Muscle layer of duodenum (tissue), 2 donors: ENCODE results near the gene AKT2.

Experiments used
- H3K27ac ChIP-seq: one replicate; pipeline ENCODE4 v1.7.0; 2013; ENCODE audit warnings: mild to moderate bottlenecking, low read length
- H3K27me3 ChIP-seq: one replicate; pipeline ENCODE4 v1.7.0; 2013; ENCODE audit warnings: low read depth, mild to moderate bottlenecking, control low read depth, low read length
- H3K36me3 ChIP-seq, 2 donors: one replicate each; pipeline ENCODE4 v1.7.0; 2013; ENCODE audit warnings: low read length in 2 of 2, control low read depth in 1 of 2, mild to moderate bottlenecking in 1 of 2; ENCODE audit not compliant: insufficient read depth in 2 of 2, control insufficient read depth in 1 of 2
- H3K4me1 ChIP-seq, 2 donors: one replicate each; pipeline ENCODE4 v1.7.0; 2013; ENCODE audit warnings: low read length in 2 of 2, mild to moderate bottlenecking in 2 of 2, control low read depth in 1 of 2, moderate library complexity in 1 of 2; ENCODE audit not compliant: insufficient read depth in 2 of 2, control insufficient read depth in 1 of 2
- H3K4me3 ChIP-seq, 2 donors: one replicate each; pipeline ENCODE4 v1.7.0; 2013; ENCODE audit warnings: low read length in 2 of 2, low read depth in 1 of 2, mild to moderate bottlenecking in 1 of 2
- H3K9me3 ChIP-seq, 2 donors: one replicate each; pipeline ENCODE4 v1.7.0; 2013; ENCODE audit warnings: low read length in 2 of 2, control low read depth in 1 of 2, mild to moderate bottlenecking in 1 of 2; ENCODE audit not compliant: control insufficient read depth in 1 of 2
- donor health status: healthy.

AKT2 gene

GRCh38 chr19:40280608-40281221 is 4.4 kb downstream of the AKT2 start:
- Histone ChIP-seq H3K27me3 (no peaks in the 10 kb centered on the region), H3K4me3 (no peak overlapping the region), H3K36me3 (peaks cover 0 to 3% of the 10 kb centered on the region in 2 donors), H3K9me3 (no peaks in the 10 kb centered on the region), H3K4me1 (peaks cover 22 to 66% of the 10 kb centered on the region in 2 donors), H3K27ac (peak overlapping the region; percentile 31)

GRCh38 chr19:40279761-40280607 is 5.2 kb downstream of the AKT2 start:
- Histone ChIP-seq H3K4me1 (peaks cover 22 to 71% of the 10 kb centered on the region in 2 donors), H3K27me3 (no peaks in the 10 kb centered on the region), H3K9me3 (no peaks in the 10 kb centered on the region), H3K27ac (peak overlapping the region; percentile 69), H3K36me3 (no peaks in the 10 kb centered on the region), H3K4me3 (peak overlapping the region in 1 of 2 donors; percentile 41)

DNA sequence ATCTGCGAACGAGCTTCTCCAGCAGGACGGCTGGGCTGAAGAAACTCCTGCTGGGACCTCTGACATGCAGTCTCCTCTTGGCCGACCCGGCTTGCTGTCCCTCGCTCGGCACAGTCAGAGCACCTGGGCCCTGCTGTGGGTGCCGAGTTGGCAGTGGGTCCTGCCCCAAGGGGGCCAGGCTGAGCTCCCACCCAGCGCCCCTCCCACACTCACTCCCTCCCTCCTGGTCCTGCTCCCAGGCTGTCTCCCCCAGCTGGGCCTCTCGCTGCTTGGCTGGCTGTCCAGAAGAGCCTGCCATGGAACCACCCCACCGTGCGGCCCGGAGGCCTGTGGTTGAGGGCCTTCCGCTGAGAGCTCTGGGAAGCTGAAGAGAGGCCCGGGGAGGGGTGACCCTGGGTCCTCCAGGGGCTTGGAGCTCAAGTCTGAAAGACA is 6.0 kb downstream of the AKT2 start:
- no peaks in the 10 kb centered on the region for H3K9me3 ChIP-seq
- no peaks in the 10 kb centered on the region for H3K27me3 ChIP-seq
- peak overlapping the region in 1 of 2 donors; percentile 41 for H3K4me3 ChIP-seq
- peak overlapping the region; percentile 69 for H3K27ac ChIP-seq
- H3K36me3 ChIP-seq, result no peaks in the 10 kb centered on the region
- peaks cover 22 to 75% of the 10 kb centered on the region in 2 donors for H3K4me1 ChIP-seq

- Histone ChIP-seq H3K4me1 (peaks cover 23 to 75% of the 10 kb centered on the region in 2 donors), H3K9me3 (no peaks in the 10 kb centered on the region), H3K27me3 (no peaks in the 10 kb centered on the region), H3K4me3 (peak overlapping the region in 1 of 2 donors; percentile 41), H3K36me3 (no peaks in the 10 kb centered on the region), H3K27ac (no peak overlapping the region)
Measured at GRCh38 chr19:40278361-40279035, 6.6 kb downstream of the AKT2 start.

DNA sequence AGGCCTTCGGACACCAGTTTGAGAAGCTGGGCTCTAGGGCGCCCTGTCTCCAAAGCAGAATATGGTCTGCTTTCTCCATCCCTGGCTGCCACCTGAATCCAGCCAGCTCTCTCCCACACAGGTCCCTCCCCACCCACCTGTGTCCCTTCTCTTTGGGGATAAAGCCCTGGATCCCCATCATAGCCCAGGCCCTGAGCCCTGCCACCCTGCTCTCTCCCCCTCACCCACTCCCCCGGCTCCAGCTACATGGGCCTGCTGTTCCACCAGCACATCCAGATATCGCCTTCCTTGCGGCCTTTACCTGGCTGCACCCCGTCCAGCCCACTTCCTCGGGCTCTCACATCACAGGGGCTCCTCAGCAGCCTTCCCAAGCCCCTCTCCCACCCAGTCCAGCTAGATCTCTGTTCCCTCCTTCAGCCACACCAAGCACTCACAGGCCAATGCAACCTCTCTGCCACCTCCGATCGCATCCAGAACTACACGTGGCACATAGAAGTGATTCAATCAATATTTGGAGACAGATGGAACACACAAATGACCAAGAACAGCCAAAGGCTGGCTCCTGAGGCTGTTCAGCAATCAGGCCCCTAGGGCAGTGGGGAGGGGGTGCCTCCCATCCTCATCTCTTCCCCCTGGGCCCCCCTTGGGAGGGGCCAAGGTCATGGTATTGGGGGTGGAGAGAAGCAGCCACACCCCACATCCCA is 7.6 kb downstream of the AKT2 start:
- no peak overlapping the region for H3K27ac ChIP-seq

DNA sequence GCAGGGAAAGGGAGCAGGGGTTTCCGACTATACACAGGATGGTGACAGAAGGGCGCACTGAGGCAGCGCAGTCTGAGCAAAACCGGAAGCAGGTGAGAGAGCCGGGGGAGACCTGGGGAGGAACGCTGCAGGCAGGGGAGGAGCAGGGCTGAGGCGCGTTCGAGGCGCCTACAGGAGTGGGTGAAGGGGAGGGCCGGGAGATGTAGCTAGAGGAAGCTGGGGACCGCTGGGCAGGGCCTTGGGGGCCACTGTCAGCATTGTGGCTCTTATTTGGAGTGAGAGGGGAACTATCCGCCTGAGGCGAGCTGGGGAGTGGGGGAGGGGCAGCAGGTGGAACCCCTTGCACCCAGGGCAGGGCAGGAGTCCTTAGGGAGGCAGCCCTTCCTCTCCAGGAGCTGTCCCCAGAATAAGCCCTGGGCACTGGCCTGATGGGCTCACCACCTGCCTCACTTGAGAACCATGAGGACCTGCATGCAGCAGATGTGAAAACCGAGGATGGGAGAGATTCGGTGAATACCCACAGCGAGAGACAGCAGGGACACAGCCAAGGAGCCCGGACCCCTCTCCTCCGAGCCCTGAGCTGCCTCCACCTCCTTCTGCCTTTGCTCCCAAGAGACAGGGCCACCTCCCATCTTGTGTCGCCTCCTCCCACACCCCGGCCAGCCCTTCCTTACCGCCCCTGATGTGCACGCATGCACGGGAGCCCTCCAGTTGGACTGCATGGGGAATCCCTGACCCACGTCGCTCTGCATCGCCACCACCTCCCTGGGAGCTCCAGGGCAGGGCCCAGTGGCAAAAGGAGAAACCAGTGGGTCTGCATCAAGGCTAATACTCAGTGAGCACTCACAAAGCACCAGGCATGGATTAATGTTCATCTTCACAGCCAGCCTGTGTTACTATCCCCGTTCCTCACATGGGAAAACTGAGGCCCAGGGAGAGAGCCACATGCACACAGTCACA is 10.3 kb downstream of the AKT2 start:
- Histone ChIP-seq H3K27me3 (no peaks in the 10 kb centered on the region), H3K4me3 (no peak overlapping the region), H3K9me3 (no peaks in the 10 kb centered on the region), H3K27ac (no peak overlapping the region), H3K36me3 (peaks cover 0 to 10% of the 10 kb centered on the region in 2 donors), H3K4me1 (peaks cover 11 to 47% of the 10 kb centered on the region in 2 donors)

More for the DNA sequence above, 7.6 kb downstream of the AKT2 start:
- Histone ChIP-seq H3K9me3 (no peaks in the 10 kb centered on the region), H3K4me1 (peaks cover 19 to 67% of the 10 kb centered on the region in 2 donors), H3K4me3 (no peak overlapping the region), H3K36me3 (peaks cover 0 to 2% of the 10 kb centered on the region in 2 donors), H3K27me3 (no peaks in the 10 kb centered on the region)

- Histone ChIP-seq H3K4me1 (peaks cover 8 to 36% of the 10 kb centered on the region in 2 donors), H3K4me3 (no peak overlapping the region), H3K27me3 (no peaks in the 10 kb centered on the region), H3K9me3 (no peaks in the 10 kb centered on the region), H3K36me3 (peaks cover 0 to 10% of the 10 kb centered on the region in 2 donors), H3K27ac (no peak overlapping the region)
Measured at GRCh38 chr19:40273469-40274360, 11.4 kb downstream of the AKT2 start.

- H3K4me3 ChIP-seq, result no peak overlapping the region
- peaks cover 0 to 10% of the 10 kb centered on the region in 2 donors for H3K36me3 ChIP-seq
- peaks cover 8 to 21% of the 10 kb centered on the region in 2 donors for H3K4me1 ChIP-seq
- no peaks in the 10 kb centered on the region for H3K9me3 ChIP-seq
- no peaks in the 10 kb centered on the region for H3K27me3 ChIP-seq
- H3K27ac ChIP-seq, result no peak overlapping the region
Measured at GRCh38 chr19:40272261-40272660, 12.9 kb downstream of the AKT2 start.

GRCh38 chr19:40271706-40272105 is 13.4 kb downstream of the AKT2 start:
- H3K36me3 ChIP-seq, result peaks cover 0 to 10% of the 10 kb centered on the region in 2 donors
- no peak overlapping the region for H3K27ac ChIP-seq
- peaks cover 8 to 21% of the 10 kb centered on the region in 2 donors for H3K4me1 ChIP-seq
- no peaks in the 10 kb centered on the region for H3K9me3 ChIP-seq
- no peak overlapping the region for H3K4me3 ChIP-seq
- no peaks in the 10 kb centered on the region for H3K27me3 ChIP-seq
